SK-N-MC (cell line): ENCODE results near the gene TMEM131.

Source experiments
- DNase-seq: peaks from one replicate; pipeline ENCODE4 v3.0.0-alpha.2; 2011; ENCODE audit warnings: low read depth, low spot score
- H3K27ac ChIP-seq: fragments of 200-600 bp; sonication (generic); 2 replicates; pipeline ENCODE4 v1.5.1; 2016; ENCODE audit warnings: mixed run types
- H3K36me3 ChIP-seq: fragments of 200-600 bp; sonication (generic); 2 replicates; pipeline ENCODE4 v1.6.1; 2017; ENCODE audit warnings: antibody characterized with exemption, low read length, mixed read lengths; ENCODE audit not compliant: insufficient read depth
- H3K4me3 ChIP-seq: fragments of 200-600 bp; sonication (generic); 2 replicates; pipeline ENCODE4 v1.5.1; 2016
- H3K9ac ChIP-seq: fragments of 200-600 bp; sonication (generic); 2 replicates; pipeline ENCODE4 v1.8.0; 2017; ENCODE audit warnings: mixed run types, mixed read lengths; ENCODE audit not compliant: insufficient read length
- H3K9me3 ChIP-seq: fragments of 200-600 bp; sonication (generic); 2 replicates; pipeline ENCODE4 v1.6.1; 2017; ENCODE audit warnings: low read depth, mild to moderate bottlenecking, antibody characterized with exemption, low read length, moderate library complexity, mixed read lengths
- EZH2 ChIP-seq: fragments of 200-600 bp; sonication (generic); IDR thresholded peaks from one replicate; pipeline ENCODE4 v1.6.1; 2017; ENCODE audit warnings: antibody characterized with exemption
- FOXP2 ChIP-seq: optimal IDR thresholded peaks from 2 replicates; pipeline ENCODE3; 2011; ENCODE audit warnings: mild to moderate bottlenecking, moderate library complexity; ENCODE audit not compliant: insufficient read depth; ENCODE audit errors: extremely low read length, control extremely low read depth
- POLR2AphosphoS5 ChIP-seq: IDR thresholded peaks from 2 replicates; pipeline ENCODE4 v1.6.1; 2012; ENCODE audit warnings: mild to moderate bottlenecking, low read depth, low read length, borderline replicate concordance

TMEM131 gene

GRCh38 chr2:97720746-97721145 lies 275.0 kb downstream of the TMEM131 start:
- Histone ChIP-seq H3K4me3 (no peak overlapping the region), H3K27ac (no peak overlapping the region), H3K9me3 (no peaks in the 10 kb centered on the region), H3K36me3 (no peaks in the 10 kb centered on the region), H3K9ac (no peak overlapping the region)
- no peak for DNase-seq
- TF ChIP-seq POLR2AphosphoS5 (no peak), EZH2 (no peak), FOXP2 (no peak)

GRCh38 chr2:97719362-97720155 lies 276.2 kb downstream of the TMEM131 start:
- no peaks in the 10 kb centered on the region for H3K36me3 ChIP-seq
- no peaks in the 10 kb centered on the region for H3K9me3 ChIP-seq
- DNase-seq: no peak
- H3K4me3 ChIP-seq: no peak overlapping the region
- no peak for TF ChIP-seq EZH2
- no peak for TF ChIP-seq FOXP2
- TF ChIP-seq POLR2AphosphoS5: no peak
- H3K9ac ChIP-seq: no peak overlapping the region
- no peak overlapping the region for H3K27ac ChIP-seq

DNA sequence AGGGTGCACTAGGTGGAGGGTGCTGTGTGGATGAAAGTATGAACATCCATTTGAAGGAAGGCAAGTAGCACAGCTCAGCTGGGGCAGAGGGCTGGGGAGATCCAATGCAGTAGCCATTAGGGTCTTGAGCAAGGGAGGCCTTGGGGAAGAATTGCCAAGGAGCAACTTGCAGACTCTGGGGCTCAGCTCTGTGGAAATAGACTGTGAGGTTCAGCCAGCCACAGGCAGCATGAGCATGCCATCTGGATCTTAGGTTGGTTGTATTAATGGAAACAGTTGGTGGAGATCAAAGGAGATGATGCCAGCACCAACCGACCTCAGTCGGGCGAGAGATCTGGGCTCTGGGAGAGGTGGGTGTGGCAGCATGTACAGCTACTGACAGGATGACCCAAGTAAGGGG lies 276.8 kb downstream of the TMEM131 start:
- H3K9ac ChIP-seq: no peak overlapping the region
- no peak for TF ChIP-seq FOXP2
- no peak for TF ChIP-seq POLR2AphosphoS5
- no peak for TF ChIP-seq EZH2
- DNase-seq: no peak
- no peak overlapping the region for H3K27ac ChIP-seq
- H3K9me3 ChIP-seq: no peaks in the 10 kb centered on the region
- no peaks in the 10 kb centered on the region for H3K36me3 ChIP-seq
- H3K4me3 ChIP-seq: no peak overlapping the region

GRCh38 chr2:97718051-97718882 lies 277.5 kb downstream of the TMEM131 start:
- Histone ChIP-seq H3K4me3 (no peak overlapping the region), H3K27ac (no peak overlapping the region), H3K36me3 (no peaks in the 10 kb centered on the region), H3K9ac (no peak overlapping the region), H3K9me3 (no peaks in the 10 kb centered on the region)
- TF ChIP-seq FOXP2 (no peak), EZH2 (no peak), POLR2AphosphoS5 (no peak)
- no peak for DNase-seq

- Histone ChIP-seq H3K9ac (no peak overlapping the region), H3K27ac (no peak overlapping the region), H3K9me3 (no peaks in the 10 kb centered on the region), H3K36me3 (no peaks in the 10 kb centered on the region), H3K4me3 (no peak overlapping the region)
- DNase-seq: no peak
- no peak for TF ChIP-seq EZH2
- TF ChIP-seq FOXP2: no peak
- TF ChIP-seq POLR2AphosphoS5: no peak
Observed at GRCh38 chr2:97717613-97717995, 278.1 kb downstream of the TMEM131 start.

DNA sequence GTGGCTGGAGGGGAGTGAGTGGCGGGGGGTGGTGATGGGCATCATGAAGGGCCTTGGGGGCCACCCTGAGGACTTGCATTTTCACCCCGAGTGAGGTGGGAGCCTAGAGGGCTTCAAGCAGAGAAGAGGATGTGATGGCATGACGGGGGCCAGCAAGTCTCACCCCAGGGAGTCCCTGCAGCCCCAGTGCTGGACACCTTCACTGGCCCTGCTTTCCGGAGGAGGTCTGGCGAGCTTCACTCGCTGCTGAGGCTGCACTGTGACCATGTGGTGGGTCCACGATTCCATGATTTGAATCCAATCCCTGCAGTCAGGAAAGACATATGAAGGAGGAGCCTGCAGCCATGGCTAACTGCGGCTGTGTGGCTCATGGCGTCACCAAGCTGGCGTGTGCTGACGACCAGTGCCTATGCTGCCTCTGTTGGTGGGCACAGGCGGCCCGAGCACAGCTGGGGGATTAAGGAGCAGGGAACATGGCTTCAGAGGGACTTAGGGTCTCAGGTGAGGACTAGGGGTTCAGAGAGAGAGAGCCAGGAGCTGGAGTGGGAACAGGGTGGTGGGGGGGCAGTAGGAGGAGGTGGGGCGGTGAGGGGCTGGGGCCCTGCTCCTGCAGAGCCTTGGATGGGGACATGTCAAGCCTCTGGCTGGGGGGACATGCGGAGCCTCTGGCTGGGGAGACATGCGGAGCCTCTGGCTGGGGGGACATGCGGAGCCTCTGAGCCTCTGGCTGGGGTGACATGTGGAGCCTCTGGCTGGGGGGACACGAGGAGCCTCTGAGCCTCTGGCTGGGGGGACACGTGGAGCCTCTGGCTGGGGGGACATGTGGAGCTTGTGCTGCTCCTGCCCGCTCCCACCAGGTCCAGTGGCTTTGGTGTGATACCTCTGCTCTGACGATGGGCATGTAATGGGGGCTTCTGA lies 278.8 kb downstream of the TMEM131 start:
- no peaks in the 10 kb centered on the region for H3K9me3 ChIP-seq
- no peak overlapping the region for H3K9ac ChIP-seq
- no peak for TF ChIP-seq FOXP2
- no peak for TF ChIP-seq POLR2AphosphoS5
- no peak for TF ChIP-seq EZH2
- no peak for DNase-seq
- H3K36me3 ChIP-seq: no peaks in the 10 kb centered on the region
- no peak overlapping the region for H3K27ac ChIP-seq
- H3K4me3 ChIP-seq: no peak overlapping the region

DNA sequence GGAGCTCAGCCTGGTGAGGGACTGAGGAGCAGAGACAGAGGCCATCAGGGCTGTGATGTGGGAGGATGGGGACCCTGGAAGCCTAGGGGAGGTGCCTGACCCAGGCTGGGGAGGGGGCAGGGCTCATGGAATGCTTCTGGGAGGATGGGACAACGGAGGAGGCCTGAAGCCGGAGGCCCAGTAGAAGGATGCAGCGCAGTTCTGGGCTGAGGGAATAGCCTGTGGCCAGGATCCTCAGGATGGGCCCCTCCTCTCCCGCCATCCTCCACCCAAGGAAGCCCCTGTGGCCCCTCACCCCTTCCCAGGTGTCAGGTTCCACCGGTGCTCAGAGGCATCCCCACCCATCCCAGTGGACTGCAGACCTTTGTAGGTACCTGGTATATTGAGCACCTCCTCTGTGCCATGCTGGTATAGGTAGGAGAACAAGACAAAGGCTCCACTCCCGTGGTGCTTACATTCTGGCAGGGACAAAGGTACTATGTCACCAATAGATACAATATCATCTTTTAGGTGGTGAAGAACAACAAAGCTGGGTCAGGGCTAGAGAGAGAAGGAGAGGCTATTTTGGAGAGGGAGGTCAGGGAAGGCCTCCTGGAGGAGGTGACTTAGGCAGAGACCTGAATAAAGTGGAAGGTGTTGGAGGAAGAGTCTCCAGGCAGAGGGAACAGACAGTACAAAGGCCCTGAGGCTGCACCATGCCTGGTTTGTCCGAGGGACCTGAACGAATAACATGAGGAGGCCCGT lies 279.6 kb downstream of the TMEM131 start:
- Histone ChIP-seq H3K27ac (no peak overlapping the region), H3K9me3 (no peaks in the 10 kb centered on the region), H3K9ac (no peak overlapping the region), H3K36me3 (no peaks in the 10 kb centered on the region), H3K4me3 (no peak overlapping the region)
- DNase-seq: no peak
- TF ChIP-seq FOXP2 (no peak), POLR2AphosphoS5 (no peak), EZH2 (no peak)
